Adipocyte (in vitro differentiated cells): ENCODE data around the gene POGK.

Experiments used
- DNase-seq: peaks from one replicate; pipeline ENCODE4 v3.0.0-alpha.2; 2015; ENCODE audit warnings: low read depth
- H3K27me3 ChIP-seq: replicated peaks from 2 replicates; pipeline ENCODE4 v1.7.0; 2013; ENCODE audit warnings: mild to moderate bottlenecking, low read length, moderate library complexity; ENCODE audit not compliant: control insufficient read depth, insufficient read depth
- H3K36me3 ChIP-seq: 2 replicates; pipeline ENCODE4 v1.7.0; 2013; ENCODE audit warnings: low read length, mild to moderate bottlenecking, moderate library complexity; ENCODE audit not compliant: control insufficient read depth, insufficient read depth, severe bottlenecking
- H3K4me1 ChIP-seq: 2 replicates; pipeline ENCODE4 v1.7.0; 2013; ENCODE audit warnings: mild to moderate bottlenecking, low read length, moderate library complexity; ENCODE audit not compliant: control insufficient read depth, insufficient read depth
- H3K4me3 ChIP-seq: 2 replicates; pipeline ENCODE4 v1.7.0; 2013; ENCODE audit warnings: mild to moderate bottlenecking, low read length, moderate library complexity
- H3K9ac ChIP-seq: 2 replicates; pipeline ENCODE4 v1.7.0; 2013; ENCODE audit warnings: mild to moderate bottlenecking, low read length, moderate library complexity
- H3K9me3 ChIP-seq: 2 replicates; pipeline ENCODE4 v1.7.0; 2013; ENCODE audit warnings: mild to moderate bottlenecking, low read length, moderate library complexity; ENCODE audit not compliant: control insufficient read depth

The POGK gene

GRCh38 chr1:166858726-166859419, 19.6 kb downstream of the POGK start:
- no peaks in the 10 kb centered on the region for H3K9me3 ChIP-seq
- H3K9ac ChIP-seq = no peak overlapping the region
- H3K27me3 ChIP-seq = no peaks in the 10 kb centered on the region
- no peak overlapping the region for H3K4me3 ChIP-seq
- H3K36me3 ChIP-seq = peaks cover 70% of the 10 kb centered on the region
- no peaks in the 10 kb centered on the region for H3K4me1 ChIP-seq
- no peak for DNase-seq

DNA sequence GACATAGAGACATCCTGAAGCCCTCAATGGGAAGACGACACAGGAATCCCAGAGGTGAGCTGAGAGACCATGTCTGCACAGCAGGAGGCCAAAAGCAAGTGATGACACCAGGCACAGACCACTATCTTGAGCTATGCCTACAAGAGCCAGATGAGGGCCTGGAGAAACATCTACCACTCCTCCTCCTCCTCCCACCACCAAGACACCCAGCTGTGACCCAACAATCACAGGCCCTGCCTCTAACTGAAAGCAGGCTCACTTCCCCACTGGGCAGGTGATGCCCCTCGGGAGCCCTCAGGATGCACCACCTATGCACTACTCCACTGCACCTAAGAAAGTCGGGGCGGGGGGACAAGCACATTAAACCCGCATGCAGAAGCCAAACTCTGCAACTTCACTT, 20.3 kb downstream of the POGK start:
- Histone ChIP-seq H3K9me3 (no peaks in the 10 kb centered on the region), H3K4me1 (no peaks in the 10 kb centered on the region), H3K9ac (no peak overlapping the region), H3K36me3 (peaks cover 68% of the 10 kb centered on the region), H3K27me3 (no peaks in the 10 kb centered on the region), H3K4me3 (no peak overlapping the region)
- DNase-seq = no peak

DNA sequence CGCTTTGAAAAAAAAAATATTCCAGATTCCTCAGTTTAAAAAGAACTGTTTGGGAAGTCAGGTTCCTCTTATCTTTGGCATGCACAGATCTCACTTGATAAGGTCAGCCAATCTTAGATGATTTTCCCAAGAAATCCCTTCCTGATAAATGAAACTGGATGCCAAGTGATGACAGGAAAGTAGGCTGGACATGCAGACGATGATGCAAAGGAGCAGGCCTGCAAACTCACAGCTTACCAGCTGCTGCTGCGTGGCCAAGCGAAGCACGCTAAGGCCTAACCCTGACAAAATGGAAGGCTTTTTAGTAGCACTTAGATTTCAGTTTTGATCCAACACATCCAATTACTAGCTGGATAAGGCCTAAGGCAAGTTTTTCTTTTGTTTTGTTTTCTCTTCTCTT, 26.7 kb downstream of the POGK start:
- Histone ChIP-seq H3K27me3 (no peaks in the 10 kb centered on the region), H3K9ac (peak overlapping the region; percentile 7), H3K4me3 (no peak overlapping the region), H3K4me1 (no peaks in the 10 kb centered on the region), H3K36me3 (peaks cover 43% of the 10 kb centered on the region), H3K9me3 (no peaks in the 10 kb centered on the region)
- DNase-seq = no peak

- Histone ChIP-seq H3K4me1 (peaks cover 7% of the 10 kb centered on the region), H3K4me3 (no peak overlapping the region), H3K9ac (no peak overlapping the region), H3K9me3 (no peaks in the 10 kb centered on the region), H3K36me3 (peaks cover 21% of the 10 kb centered on the region), H3K27me3 (no peaks in the 10 kb centered on the region)
- no peak for DNase-seq
Measured at GRCh38 chr1:166868639-166869038, 29.4 kb downstream of the POGK start.

DNA sequence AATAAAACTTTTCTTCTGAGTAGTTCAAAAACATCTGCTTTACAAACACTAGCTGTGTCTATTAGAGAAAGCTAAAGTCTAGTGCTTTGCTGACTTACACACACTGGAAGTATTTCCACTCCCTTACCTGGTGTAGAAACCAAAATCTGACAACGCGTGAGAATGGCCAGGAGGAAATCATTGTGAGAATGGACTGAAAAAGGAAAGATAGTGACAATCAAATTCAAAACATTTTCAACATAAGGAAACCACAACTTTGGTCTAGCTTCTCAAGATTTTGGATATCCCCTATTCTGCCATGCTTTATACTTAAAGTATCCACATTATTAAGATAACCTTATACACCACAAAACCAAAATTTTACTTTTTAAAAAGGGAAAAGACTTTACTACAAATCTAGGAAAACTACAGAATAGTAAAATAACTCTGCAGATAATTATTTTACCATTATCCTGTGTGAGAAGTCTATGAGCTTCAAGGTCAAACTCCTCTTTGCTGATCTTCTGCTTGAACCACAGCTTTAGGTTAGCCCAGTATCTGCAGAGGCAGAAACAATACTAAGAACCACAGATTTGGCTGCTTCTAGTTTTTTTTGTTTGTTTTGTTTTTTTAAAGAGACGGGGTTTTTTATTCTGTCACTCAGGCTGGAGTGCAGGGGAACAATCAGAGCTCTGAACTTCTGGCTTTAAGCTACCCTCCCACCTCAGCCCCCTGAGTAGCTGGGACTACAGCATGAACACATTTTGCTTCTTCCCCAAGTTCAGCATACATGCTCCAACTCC, 30.2 kb downstream of the POGK start:
- Histone ChIP-seq H3K4me3 (no peak overlapping the region), H3K36me3 (peaks cover 14% of the 10 kb centered on the region), H3K4me1 (peaks cover 7% of the 10 kb centered on the region), H3K27me3 (no peaks in the 10 kb centered on the region), H3K9ac (no peak overlapping the region), H3K9me3 (no peaks in the 10 kb centered on the region)
- no peak for DNase-seq

DNA sequence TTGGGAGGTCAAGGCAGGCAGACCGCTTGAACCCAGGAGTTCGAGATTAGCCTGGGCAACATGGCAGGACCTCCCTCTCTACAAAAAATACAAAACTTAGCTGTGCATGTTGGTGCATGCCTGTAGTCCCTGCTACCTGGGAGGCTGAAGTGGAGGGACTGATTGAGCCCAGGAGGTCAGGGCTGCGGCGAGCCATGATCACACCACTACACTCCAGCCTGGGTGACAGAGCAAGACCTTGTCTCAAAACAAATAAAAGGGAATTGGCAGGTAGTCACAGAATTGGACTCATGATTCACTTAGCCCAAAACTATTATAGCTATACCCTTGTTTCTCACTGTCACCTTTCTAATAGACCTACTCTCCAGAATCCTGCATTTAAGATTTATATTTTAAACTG, 31.3 kb downstream of the POGK start:
- H3K9ac ChIP-seq = no peak overlapping the region
- peaks cover 16% of the 10 kb centered on the region for H3K4me1 ChIP-seq
- DNase-seq = no peak
- H3K9me3 ChIP-seq = no peaks in the 10 kb centered on the region
- peaks cover 14% of the 10 kb centered on the region for H3K36me3 ChIP-seq
- H3K27me3 ChIP-seq = no peaks in the 10 kb centered on the region
- no peak overlapping the region for H3K4me3 ChIP-seq

DNA sequence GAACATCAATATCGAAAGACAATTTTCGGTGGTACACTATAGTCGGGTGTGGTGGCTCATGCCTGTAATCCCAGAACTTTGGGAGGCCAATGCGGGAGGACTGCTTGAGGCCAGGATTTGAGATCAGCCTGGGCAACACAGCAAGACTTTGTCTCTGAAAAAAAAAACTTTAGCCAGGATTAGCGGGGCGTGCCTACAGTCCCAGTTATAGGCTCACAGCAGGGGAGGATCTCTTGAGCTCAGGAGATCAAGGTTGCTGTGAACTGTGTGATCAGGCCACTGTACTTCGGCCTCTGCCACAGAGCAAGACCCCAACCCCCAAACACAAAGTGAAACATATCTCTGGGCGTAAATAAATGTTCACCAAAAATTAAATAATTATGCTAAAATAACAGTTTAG, 35.2 kb downstream of the POGK start:
- Histone ChIP-seq H3K9ac (no peak overlapping the region), H3K4me3 (no peak overlapping the region), H3K9me3 (no peaks in the 10 kb centered on the region), H3K27me3 (no peaks in the 10 kb centered on the region), H3K36me3 (no peaks in the 10 kb centered on the region), H3K4me1 (peaks cover 20% of the 10 kb centered on the region)
- no peak for DNase-seq

- no peaks in the 10 kb centered on the region for H3K27me3 ChIP-seq
- no peak for DNase-seq
Measured at GRCh38 chr1:166875302-166875733, 36.0 kb downstream of the POGK start.

DNA sequence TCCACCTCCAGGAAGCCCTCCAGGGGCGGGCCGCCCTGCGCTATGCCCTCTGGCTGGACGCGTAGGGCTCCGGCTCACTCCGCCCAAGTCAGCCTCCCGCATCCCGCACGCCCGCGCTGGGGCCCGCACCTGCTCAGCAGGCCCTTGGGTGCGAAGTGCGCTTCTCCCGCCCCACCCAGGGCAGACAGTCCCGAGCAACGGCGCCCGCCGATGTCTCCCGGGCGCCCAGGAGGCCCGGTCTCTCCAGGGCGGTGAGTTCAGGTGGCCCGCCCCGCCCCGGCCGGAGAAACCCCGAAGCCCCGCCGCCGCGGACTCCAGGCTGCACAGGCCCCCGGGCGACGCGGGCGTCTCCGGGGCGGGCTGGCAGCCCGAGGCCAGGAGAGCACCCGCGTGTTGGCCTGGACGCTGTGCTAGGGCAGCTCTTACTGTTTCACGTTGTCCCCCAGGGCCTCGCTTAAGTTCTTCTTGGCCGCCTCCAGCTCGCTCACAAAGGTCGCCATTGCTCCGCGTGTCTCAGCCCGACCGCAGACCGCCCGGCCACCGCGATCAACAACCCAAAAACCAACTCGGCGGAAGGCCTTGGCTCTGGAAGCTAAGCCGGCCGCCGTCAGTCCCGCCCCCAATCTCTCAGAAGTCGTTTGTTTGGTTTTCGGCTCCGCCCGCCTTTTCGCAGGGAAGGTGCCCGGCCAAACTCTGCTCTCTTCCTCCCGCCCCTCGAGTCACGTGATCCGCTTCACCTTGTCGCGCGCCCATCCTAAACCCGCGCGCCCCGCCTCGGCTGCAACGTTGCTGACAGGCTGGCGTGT, 36.7 kb downstream of the POGK start, which contains the start of gene TADA1:
TADA1 (minus strand) TSS at position 531 of the 806 bp plus-strand sequence; CDS start at position 500, 31 bp downstream.
- Histone ChIP-seq H3K9me3 (no peaks in the 10 kb centered on the region), H3K27me3 (no peaks in the 10 kb centered on the region)

More at GRCh38 chr1:166875302-166875733, 36.0 kb downstream of the POGK start:
- Histone ChIP-seq H3K4me3 (peak overlapping the region; percentile 95), H3K36me3 (no peaks in the 10 kb centered on the region), H3K9me3 (no peaks in the 10 kb centered on the region), H3K9ac (peak overlapping the region; percentile 92), H3K4me1 (peaks cover 20% of the 10 kb centered on the region)

GRCh38 chr1:166876540-166876838, 37.2 kb downstream of the POGK start:
- peak overlapping the region; percentile 92 for H3K9ac ChIP-seq
- peak overlapping the region; percentile 95 for H3K4me3 ChIP-seq
- no peaks in the 10 kb centered on the region for H3K9me3 ChIP-seq
- H3K27me3 ChIP-seq = no peaks in the 10 kb centered on the region
- peaks cover 17% of the 10 kb centered on the region for H3K4me1 ChIP-seq
- no peak for DNase-seq
- no peaks in the 10 kb centered on the region for H3K36me3 ChIP-seq

More for the DNA sequence above, 36.7 kb downstream of the POGK start, which contains the start of gene TADA1:
- Histone ChIP-seq H3K4me3 (peak within 1 kb of the TSS; percentile 95), H3K4me1 (peaks cover 20% of the 10 kb centered on the region), H3K9ac (peak within 1 kb of the TSS; percentile 92), H3K36me3 (no peaks in the 10 kb centered on the region)
- peak; percentile 99 for DNase-seq
